GM19023 (cell line): ENCODE results near the gene KIAA0232.

Experiments used
- ATAC-seq: cut with Tn5 transposase; IDR thresholded peaks from one replicate; pipeline ENCODE4 v1.9.1; 2021; ENCODE audit warnings: mild to moderate bottlenecking, moderate library complexity; ENCODE audit not compliant: unreplicated experiment

KIAA0232 gene

GRCh38 chr4:6915041-6916005 is 132.8 kb downstream of the KIAA0232 start:
- no peak for ATAC-seq

- no peak for ATAC-seq
Observed at GRCh38 chr4:6916069-6916586, 133.6 kb downstream of the KIAA0232 start.

- no peak for ATAC-seq
Observed at GRCh38 chr4:6916587-6917460, 134.3 kb downstream of the KIAA0232 start.

- peak; percentile 50 for ATAC-seq
Observed at GRCh38 chr4:6917461-6918271, 135.1 kb downstream of the KIAA0232 start.

GRCh38 chr4:6918338-6918737 is 135.8 kb downstream of the KIAA0232 start:
- no peak for ATAC-seq

GRCh38 chr4:6920171-6920570 is 137.6 kb downstream of the KIAA0232 start:
- ATAC-seq: no peak

- no peak for ATAC-seq
Observed at GRCh38 chr4:6923507-6923906, 141.0 kb downstream of the KIAA0232 start.

GRCh38 chr4:6924361-6924779 is 141.8 kb downstream of the KIAA0232 start:
- no peak for ATAC-seq

GRCh38 chr4:6925357-6925836 is 142.9 kb downstream of the KIAA0232 start:
- no peak for ATAC-seq

- ATAC-seq: no peak
Observed at GRCh38 chr4:6926081-6926480, 143.6 kb downstream of the KIAA0232 start.

- ATAC-seq: no peak
Observed at GRCh38 chr4:6926681-6927478, 144.4 kb downstream of the KIAA0232 start.

- no peak for ATAC-seq
Observed at GRCh38 chr4:6928081-6928480, 145.6 kb downstream of the KIAA0232 start.

- ATAC-seq: no peak
Observed at GRCh38 chr4:6929339-6929811, 146.8 kb downstream of the KIAA0232 start.

- ATAC-seq: no peak
Observed at GRCh38 chr4:6929812-6930464, 147.4 kb downstream of the KIAA0232 start.

- ATAC-seq: no peak
Observed at GRCh38 chr4:6932475-6932874, 149.9 kb downstream of the KIAA0232 start.

GRCh38 chr4:6932918-6933317 is 150.4 kb downstream of the KIAA0232 start:
- ATAC-seq: no peak
